22Rv1 (cell line): ENCODE results near the gene TSPYL2.

Experiments used
- H3K27ac ChIP-seq: fragments of 450-650 bp; 2 replicates; pipeline ENCODE4 v1.5.1; 2017
- CTCF ChIP-seq: fragments of 450-650 bp; IDR thresholded peaks from 2 replicates; pipeline ENCODE4 v1.5.1; 2017; ENCODE audit warnings: mild to moderate bottlenecking
- ZFX ChIP-seq: fragments of 450-650 bp; IDR thresholded peaks from 2 replicates; pipeline ENCODE4 v1.6.1; 2017; ENCODE audit warnings: antibody characterized with exemption, borderline replicate concordance

The TSPYL2 gene

GRCh38 chrX:53125506-53125905 lies 43.3 kb downstream of the TSPYL2 start:
- H3K27ac ChIP-seq = no peak overlapping the region
- TF ChIP-seq ZFX = no peak
- no peak for TF ChIP-seq CTCF

- TF ChIP-seq CTCF (no peak), ZFX (no peak)
- no peak overlapping the region for H3K27ac ChIP-seq
Observed at GRCh38 chrX:53126377-53126776, 44.2 kb downstream of the TSPYL2 start.

DNA sequence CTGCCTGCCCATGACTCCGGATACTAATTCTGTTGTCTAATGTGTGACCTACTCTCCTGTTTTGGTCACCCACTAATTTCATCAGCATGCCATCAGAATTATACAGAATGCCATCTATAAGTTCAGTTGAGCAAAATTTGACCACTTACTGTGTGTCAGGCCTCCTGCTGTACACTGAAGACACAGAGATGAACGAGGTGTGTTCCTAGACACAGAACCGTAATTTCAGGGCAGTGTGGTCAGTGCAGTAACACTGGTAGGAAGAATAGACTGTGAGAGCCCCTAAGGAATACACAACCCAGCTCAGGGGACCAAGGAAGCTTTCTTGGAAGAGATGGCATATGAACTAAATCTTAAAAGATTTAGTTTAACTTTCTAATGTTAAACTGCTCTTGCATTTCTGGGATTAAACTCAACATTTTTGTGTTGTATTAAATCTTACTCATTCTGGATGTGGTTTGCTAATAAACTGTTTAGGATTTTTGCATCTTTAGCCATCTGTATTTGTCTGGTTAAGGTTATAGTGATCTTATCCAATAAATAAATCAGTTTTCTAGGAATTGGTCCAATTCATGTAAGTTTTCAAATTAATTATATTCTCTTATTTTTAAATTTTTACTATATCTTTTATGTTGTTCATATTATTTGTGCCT lies 46.1 kb downstream of the TSPYL2 start:
- no peak overlapping the region for H3K27ac ChIP-seq
- TF ChIP-seq ZFX (no peak), CTCF (no peak)

GRCh38 chrX:53133400-53133799 lies 51.2 kb downstream of the TSPYL2 start:
- H3K27ac ChIP-seq = no peak overlapping the region
- no peak for TF ChIP-seq CTCF
- no peak for TF ChIP-seq ZFX

- no peak for TF ChIP-seq CTCF
- TF ChIP-seq ZFX = no peak
- H3K27ac ChIP-seq = no peak overlapping the region
Observed at GRCh38 chrX:53135581-53135980, 53.4 kb downstream of the TSPYL2 start.
